LNCaP clone FGC (cell line): Measurements from ENCODE around the gene TCERG1L.
"Not testable (repeated sequence)": the region's sequence is repeated elsewhere in the genome, so short reads cannot be mapped to it uniquely, and the experiment has no call there.

Experiments used
- DNase-seq: peaks from one replicate; pipeline ENCODE4 v3.0.0-alpha.2; 2011; ENCODE audit warnings: low read depth
- H3K4me3 ChIP-seq: 2 replicates; pipeline ENCODE4 v1.5.1; 2011; ENCODE audit warnings: mild to moderate bottlenecking, low read depth, low read length, control low read depth
- CTCF ChIP-seq: IDR thresholded peaks from 2 replicates; pipeline ENCODE4 v1.5.1; 2012; ENCODE audit warnings: mild to moderate bottlenecking; ENCODE audit not compliant: control insufficient read depth, insufficient read depth; ENCODE audit errors: extremely low read depth

The TCERG1L gene

GRCh38 chr10:131239450-131239849 is 72.1 kb downstream of the TCERG1L start:
- DNase-seq, result no peak
- no peak for TF ChIP-seq CTCF
- no peak overlapping the region for H3K4me3 ChIP-seq

GRCh38 chr10:131238669-131239280 is 72.7 kb downstream of the TCERG1L start:
- H3K4me3 ChIP-seq, result no peak overlapping the region
- no peak for TF ChIP-seq CTCF
- no peak for DNase-seq

- H3K4me3 ChIP-seq, result no peak overlapping the region
- no peak for TF ChIP-seq CTCF
- no peak for DNase-seq
Observed at GRCh38 chr10:131237991-131238651, 73.4 kb downstream of the TCERG1L start.

GRCh38 chr10:131234606-131235005 is 76.9 kb downstream of the TCERG1L start:
- not testable (repeated sequence) for DNase-seq, H3K4me3 ChIP-seq

GRCh38 chr10:131233611-131234258 is 77.8 kb downstream of the TCERG1L start:
- H3K4me3 ChIP-seq, result no peak overlapping the region
- TF ChIP-seq CTCF, result no peak
- DNase-seq, result no peak

- TF ChIP-seq CTCF, result no peak
- DNase-seq, result no peak
- H3K4me3 ChIP-seq, result no peak overlapping the region
Observed at GRCh38 chr10:131231965-131232541, 79.5 kb downstream of the TCERG1L start.

- no peak overlapping the region for H3K4me3 ChIP-seq
- TF ChIP-seq CTCF, result no peak
- DNase-seq, result no peak
Observed at GRCh38 chr10:131231323-131231964, 80.1 kb downstream of the TCERG1L start.
